Measurements from ENCODE around the gene HILPDA. TPM values are rescaled to one million over a fixed set of nuclear protein-coding genes. Genes with fewer than 3 reads are reported as not detected.

The HILPDA gene
- total and polyA plus RNA-seq, 2 donors (not counting 3 experiments of a cell fraction or from before 2014, with no cell fraction given): 14.4 to 21.7 TPM

- ChIA-PET POLR2A (no interaction called here), CTCF (no interaction called here)
- Histone ChIP-seq H3K4me1 (ENCODE audit: control insufficient read depth, extremely low read depth, insufficient read depth, low read length) (peaks cover 19% of the 10 kb centered on the region), H3K4me2 (ENCODE audit: insufficient read depth, low read length) (no peak overlapping the region), H3K27ac (ENCODE audit: insufficient read depth, low read depth, low read length) (no peak overlapping the region), H3K9me1 (replicated peaks; ENCODE audit: control insufficient read depth, extremely low read depth, insufficient read depth, low read length) (no peaks in the 10 kb centered on the region), H3K4me3 (replicated peaks in 1 of 3; ENCODE audit: insufficient read depth in 1 of 3, low read depth in 1 of 3, low read length in 3 of 3) (no peak overlapping the region), H4K20me1 (replicated peaks; ENCODE audit: control insufficient read depth, extremely low read depth, insufficient read depth, low read length) (no peaks in the 10 kb centered on the region), H2AFZ (ENCODE audit: low read depth, low read length) (no peak overlapping the region), H3K79me2 (ENCODE audit: control insufficient read depth, insufficient read depth, low read length) (peaks cover 2% of the 10 kb centered on the region), H3K27me3 (ENCODE audit: control insufficient read depth in 2 of 2, insufficient read depth in 2 of 2, low read length in 2 of 2) (peaks cover 5 to 12% of the 10 kb centered on the region in 2 experiments), H3K36me3 (ENCODE audit: control insufficient read depth in 2 of 2, extremely low read depth in 1 of 2, insufficient read depth in 2 of 2, low read length in 2 of 2) (no peaks in the 10 kb centered on the region), H3K9me3 (replicated peaks; ENCODE audit: control insufficient read depth, insufficient read depth, low read length) (no peaks in the 10 kb centered on the region), H3K9ac (replicated peaks; ENCODE audit: extremely low read depth, insufficient read depth, low read length) (no peak overlapping the region)
- dilution Hi-C loops (cut with MboI; ENCODE audit: extremely low pct_ligation_motif_present, low sequenced_read_pairs) (no loop called here), intact Hi-C loops (cut with micrococcal nuclease) (no loop called here)
- no TSS peak for BruUV-seq (replicated peaks)
- DNase-seq (ENCODE audit: low read depth, low spot score) (no peak), FAIRE-seq (no peak)
- TF ChIP-seq GATA2 (IDR thresholded peaks at IDR 0.05; ENCODE audit: insufficient read depth, insufficient read length, low read depth, low read length) (no peak), CTCF (IDR thresholded peaks at IDR 0.05; ENCODE audit: extremely low read depth in 1 of 2, insufficient read depth in 1 of 2, low read depth in 1 of 2, low read length in 2 of 2) (no peak), POLR2AphosphoS5 (IDR thresholded peaks at IDR 0.05; ENCODE audit: insufficient read depth, low read depth, low read length) (no peak), JUN (IDR thresholded peaks at IDR 0.05; ENCODE audit: borderline replicate concordance, insufficient read depth, insufficient read length, low read depth) (no peak), MAX (IDR thresholded peaks at IDR 0.05; ENCODE audit: insufficient read depth, insufficient read length) (no peak), POLR2A (IDR thresholded peaks at IDR 0.05; ENCODE audit: low read depth, low read length) (no peak)
These were observed 4.8 kb upstream of the HILPDA start for GRCh38 chr7:128450913-128451312.

GRCh38 chr7:128452552-128452951, 3.1 kb upstream of the HILPDA start:
- dilution Hi-C loops (cut with MboI; ENCODE audit: extremely low pct_ligation_motif_present, low sequenced_read_pairs): no loop called here
- ChIA-PET POLR2A (no interaction called here), CTCF (interaction anchor here (0.8 to 7.4 kb wide), 4 partner anchors 9 to 26 kb away, joined by 3 to 123 read pairs (median 5); no protein-coding TSS in a partner anchor)

More at GRCh38 chr7:128452552-128452951, 3.1 kb upstream of the HILPDA start:
- no peaks in the 10 kb centered on the region for H4K20me1 ChIP-seq (replicated peaks; ENCODE audit: control insufficient read depth, extremely low read depth, insufficient read depth, low read length)
- H3K4me2 ChIP-seq (ENCODE audit: insufficient read depth, low read length): no peak overlapping the region
- BruUV-seq (replicated peaks): no TSS peak
- DNase-seq (ENCODE audit: low read depth, low spot score): no peak
- no peak overlapping the region for H3K27ac ChIP-seq (ENCODE audit: insufficient read depth, low read depth, low read length)
- no peaks in the 10 kb centered on the region for H3K36me3 ChIP-seq (ENCODE audit: control insufficient read depth in 2 of 2, extremely low read depth in 1 of 2, insufficient read depth in 2 of 2, low read length in 2 of 2)
- H3K9ac ChIP-seq (replicated peaks; ENCODE audit: extremely low read depth, insufficient read depth, low read length): no peak overlapping the region
- FAIRE-seq: no peak
- no peak overlapping the region for H3K4me3 ChIP-seq (replicated peaks in 1 of 3; ENCODE audit: insufficient read depth in 1 of 3, low read depth in 1 of 3, low read length in 3 of 3)
- H3K4me1 ChIP-seq (ENCODE audit: control insufficient read depth, extremely low read depth, insufficient read depth, low read length): peaks cover 26% of the 10 kb centered on the region
- peaks cover 15% of the 10 kb centered on the region for H3K79me2 ChIP-seq (ENCODE audit: control insufficient read depth, insufficient read depth, low read length)
- no peak overlapping the region for H2AFZ ChIP-seq (ENCODE audit: low read depth, low read length)
- H3K27me3 ChIP-seq (ENCODE audit: control insufficient read depth in 2 of 2, insufficient read depth in 2 of 2, low read length in 2 of 2): peaks cover 2 to 12% of the 10 kb centered on the region in 2 experiments
- H3K9me3 ChIP-seq (replicated peaks; ENCODE audit: control insufficient read depth, insufficient read depth, low read length): no peaks in the 10 kb centered on the region
- intact Hi-C loops (cut with micrococcal nuclease): no loop called here
- H3K9me1 ChIP-seq (replicated peaks; ENCODE audit: control insufficient read depth, extremely low read depth, insufficient read depth, low read length): no peaks in the 10 kb centered on the region
- TF ChIP-seq POLR2AphosphoS5 (IDR thresholded peaks at IDR 0.05; ENCODE audit: insufficient read depth, low read depth, low read length) (no peak), MYC (IDR thresholded peaks at IDR 0.05; ENCODE audit: low read depth, low read length) (no peak), CTCF (IDR thresholded peaks at IDR 0.05; ENCODE audit: extremely low read depth in 1 of 2, insufficient read depth in 1 of 2, low read depth in 1 of 2, low read length in 2 of 2) (no peak), JUN (IDR thresholded peaks at IDR 0.05; ENCODE audit: borderline replicate concordance, insufficient read depth, insufficient read length, low read depth) (no peak), FOS (IDR thresholded peaks at IDR 0.05; ENCODE audit: borderline replicate concordance, insufficient read depth, low read length) (no peak)

All from endothelial cell of umbilical vein (primary cell).